ENCODE results near the gene SIRT1. TPM values are rescaled to one million over a fixed set of nuclear protein-coding genes. Genes with fewer than 3 reads are reported as not detected.

The SIRT1 gene
- total RNA-seq, 4 donors from 2014 or later, result 18.7 to 21.5 (median 19.9) TPM

DNA sequence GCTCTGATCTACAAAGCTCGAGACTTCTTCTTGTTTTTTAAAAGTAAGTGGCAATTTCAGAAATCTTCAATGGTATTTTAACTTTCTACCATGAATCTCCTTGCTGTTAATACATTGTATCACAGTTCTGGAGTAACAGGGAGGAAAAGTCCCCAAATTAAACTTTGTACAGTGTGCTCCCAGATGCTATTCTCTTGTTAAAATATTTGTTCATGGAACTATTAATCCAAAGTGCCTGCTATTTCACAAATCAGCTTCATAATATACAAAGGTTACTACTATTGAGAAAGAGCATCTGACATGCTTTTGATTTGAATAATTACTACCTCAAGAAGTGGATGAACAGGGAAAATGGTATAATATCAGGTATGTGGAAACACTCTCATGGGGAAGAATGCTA is 36.6 kb downstream of the SIRT1 start:
- no peak for DNase-seq
- Histone ChIP-seq H3K4me3 (no peak overlapping the region), H3K4me1 (no peaks in the 10 kb centered on the region), H3K9me3 (no peaks in the 10 kb centered on the region), H3K36me3 (peaks cover 0 to 36% of the 10 kb centered on the region in 2 donors), H3K27me3 (no peaks in the 10 kb centered on the region), H3K27ac (no peak overlapping the region)
- in situ Hi-C loops (cut with MboI; ENCODE audit: low sequenced_read_pairs in 4 of 4), result no loop called here
- no peak for ATAC-seq
- TF ChIP-seq POLR2A (IDR thresholded peaks at IDR 0.05), result no peak
- TF ChIP-seq, protein P1, sequence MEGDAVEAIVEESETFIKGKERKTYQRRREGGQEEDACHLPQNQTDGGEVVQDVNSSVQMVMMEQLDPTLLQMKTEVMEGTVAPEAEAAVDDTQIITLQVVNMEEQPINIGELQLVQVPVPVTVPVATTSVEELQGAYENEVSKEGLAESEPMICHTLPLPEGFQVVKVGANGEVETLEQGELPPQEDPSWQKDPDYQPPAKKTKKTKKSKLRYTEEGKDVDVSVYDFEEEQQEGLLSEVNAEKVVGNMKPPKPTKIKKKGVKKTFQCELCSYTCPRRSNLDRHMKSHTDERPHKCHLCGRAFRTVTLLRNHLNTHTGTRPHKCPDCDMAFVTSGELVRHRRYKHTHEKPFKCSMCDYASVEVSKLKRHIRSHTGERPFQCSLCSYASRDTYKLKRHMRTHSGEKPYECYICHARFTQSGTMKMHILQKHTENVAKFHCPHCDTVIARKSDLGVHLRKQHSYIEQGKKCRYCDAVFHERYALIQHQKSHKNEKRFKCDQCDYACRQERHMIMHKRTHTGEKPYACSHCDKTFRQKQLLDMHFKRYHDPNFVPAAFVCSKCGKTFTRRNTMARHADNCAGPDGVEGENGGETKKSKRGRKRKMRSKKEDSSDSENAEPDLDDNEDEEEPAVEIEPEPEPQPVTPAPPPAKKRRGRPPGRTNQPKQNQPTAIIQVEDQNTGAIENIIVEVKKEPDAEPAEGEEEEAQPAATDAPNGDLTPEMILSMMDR (IDR thresholded peaks at IDR 0.05 in 4 of 5, conservative IDR thresholded peaks at IDR 0.05 in 1 of 5), result no peak
- intact Hi-C loops (cut with DNase I; ENCODE audit: low total_unique reads), result no loop called here

DNA sequence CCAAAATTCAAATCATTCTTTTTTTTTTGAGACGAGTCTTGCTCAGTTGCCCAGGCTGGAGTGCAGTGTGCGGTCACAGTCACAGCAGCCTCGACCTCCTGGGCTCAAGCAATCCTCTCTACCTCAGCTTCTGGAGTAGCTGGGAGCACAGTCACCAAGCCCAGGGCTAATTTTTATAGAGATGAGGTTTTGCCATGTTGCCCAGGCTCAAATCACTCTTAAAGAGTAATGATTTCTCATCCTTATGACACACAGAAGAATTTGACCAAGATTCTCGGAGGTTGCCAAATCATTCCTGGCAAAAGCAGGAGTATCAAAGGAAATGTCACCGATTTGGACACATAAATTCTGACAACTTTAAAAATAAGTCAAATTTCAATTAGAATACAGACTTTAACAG is 39.1 kb downstream of the SIRT1 start:
- in situ Hi-C loops (cut with MboI; ENCODE audit: low sequenced_read_pairs in 4 of 4), result no loop called here
- no peak overlapping the region for H3K4me3 ChIP-seq
- no peak for ATAC-seq
- H3K9me3 ChIP-seq, result no peaks in the 10 kb centered on the region
- DNase-seq, result no peak
- H3K27ac ChIP-seq, result no peak overlapping the region
- no peaks in the 10 kb centered on the region for H3K27me3 ChIP-seq
- no peaks in the 10 kb centered on the region for H3K4me1 ChIP-seq
- intact Hi-C loops (cut with DNase I; ENCODE audit: low total_unique reads), result no loop called here
- H3K36me3 ChIP-seq, result peaks cover 0 to 17% of the 10 kb centered on the region in 2 donors
- TF ChIP-seq, protein P1 (IDR thresholded peaks at IDR 0.05 in 4 of 5, conservative IDR thresholded peaks at IDR 0.05 in 1 of 5), result no peak
- no peak for TF ChIP-seq POLR2A (IDR thresholded peaks at IDR 0.05)

DNA sequence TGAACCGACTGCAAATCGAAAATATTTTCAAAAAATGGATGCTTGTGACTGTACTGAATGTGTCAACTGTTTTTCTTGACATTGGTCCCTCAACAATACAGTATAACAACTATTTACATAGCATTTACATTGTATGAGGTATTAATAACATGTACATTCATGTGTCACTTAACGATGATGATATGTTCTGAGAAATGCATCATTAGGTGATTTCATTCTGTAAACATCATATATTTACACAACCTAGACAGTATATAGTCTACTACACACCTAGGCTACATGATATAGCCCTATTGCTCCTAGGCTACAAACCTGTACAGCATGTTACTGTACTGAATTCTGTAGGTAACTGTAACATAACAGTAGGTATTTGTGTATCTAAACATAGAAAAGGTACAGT is 39.7 kb downstream of the SIRT1 start:
- no peaks in the 10 kb centered on the region for H3K9me3 ChIP-seq
- TF ChIP-seq, protein P1 (IDR thresholded peaks at IDR 0.05 in 4 of 5, conservative IDR thresholded peaks at IDR 0.05 in 1 of 5), result no peak
- no peak for TF ChIP-seq POLR2A (IDR thresholded peaks at IDR 0.05)
- H3K36me3 ChIP-seq, result peaks cover 0 to 13% of the 10 kb centered on the region in 2 donors
- in situ Hi-C loops (cut with MboI; ENCODE audit: low sequenced_read_pairs in 4 of 4), result no loop called here
- H3K4me3 ChIP-seq, result no peak overlapping the region
- H3K27me3 ChIP-seq, result no peaks in the 10 kb centered on the region
- H3K4me1 ChIP-seq, result no peaks in the 10 kb centered on the region
- no peak for DNase-seq
- no peak overlapping the region for H3K27ac ChIP-seq
- ATAC-seq, result no peak
- intact Hi-C loops (cut with DNase I; ENCODE audit: low total_unique reads), result no loop called here

DNA sequence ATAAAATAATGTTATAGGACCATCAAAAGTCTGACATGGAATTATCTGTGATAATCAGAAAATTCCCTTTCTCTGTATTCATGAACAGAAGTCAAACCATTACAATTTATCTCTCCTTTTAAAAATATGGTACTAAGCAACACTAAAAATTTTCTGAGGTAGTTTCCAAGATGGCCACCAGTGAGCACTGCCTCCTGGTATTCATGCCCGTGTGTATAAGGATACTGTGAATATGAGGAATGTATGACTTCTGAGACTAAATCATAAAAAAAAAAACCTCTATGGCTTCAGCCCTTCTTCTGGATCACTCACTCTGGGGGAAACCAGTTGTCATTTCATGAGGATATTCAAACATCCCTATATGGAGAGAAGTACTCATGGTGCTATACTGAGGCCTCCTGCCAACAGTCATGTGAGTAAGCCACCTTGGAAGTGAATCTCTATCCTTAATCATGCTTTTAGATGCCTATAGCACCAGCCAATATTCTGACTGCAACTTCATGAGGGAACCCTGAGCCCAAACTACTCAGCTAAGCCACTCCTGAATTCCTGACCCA is 41.1 kb downstream of the SIRT1 start:
- TF ChIP-seq POLR2A (IDR thresholded peaks at IDR 0.05), result no peak
- TF ChIP-seq, protein P1 (IDR thresholded peaks at IDR 0.05 in 4 of 5, conservative IDR thresholded peaks at IDR 0.05 in 1 of 5), result no peak
- intact Hi-C loops (cut with DNase I; ENCODE audit: low total_unique reads) (no loop called here), in situ Hi-C loops (cut with MboI; ENCODE audit: low sequenced_read_pairs in 4 of 4) (no loop called here)
- ATAC-seq, result no peak
- Histone ChIP-seq H3K4me1 (no peaks in the 10 kb centered on the region), H3K9me3 (no peaks in the 10 kb centered on the region), H3K27ac (no peak overlapping the region), H3K4me3 (no peak overlapping the region), H3K27me3 (no peaks in the 10 kb centered on the region), H3K36me3 (peaks cover 0 to 15% of the 10 kb centered on the region in 2 donors)
- DNase-seq, result no peak

DNA sequence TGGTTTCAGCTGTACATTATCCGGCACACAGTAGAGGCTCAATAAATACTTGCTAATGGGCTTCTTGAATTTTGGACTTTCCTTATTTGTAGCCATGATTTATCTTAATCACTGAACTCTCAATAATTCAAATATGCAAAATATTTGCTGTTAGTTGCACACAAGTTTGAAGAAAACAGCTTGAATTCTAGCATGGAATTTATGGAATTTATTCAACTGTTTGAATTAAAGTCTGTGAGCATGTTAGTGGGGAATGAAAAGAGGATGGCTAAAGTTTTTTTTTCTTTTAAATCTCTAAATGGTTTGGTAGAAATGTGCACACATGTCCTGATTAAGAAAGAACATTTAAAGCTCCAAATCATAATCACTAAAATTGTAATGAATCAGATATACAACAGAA is 42.5 kb downstream of the SIRT1 start:
- H3K4me1 ChIP-seq, result no peaks in the 10 kb centered on the region
- no peaks in the 10 kb centered on the region for H3K27me3 ChIP-seq
- DNase-seq (no peak), ATAC-seq (no peak)
- H3K36me3 ChIP-seq, result peaks cover 0 to 27% of the 10 kb centered on the region in 2 donors
- TF ChIP-seq, protein P1 (IDR thresholded peaks at IDR 0.05 in 4 of 5, conservative IDR thresholded peaks at IDR 0.05 in 1 of 5), result no peak
- no peak for TF ChIP-seq POLR2A (IDR thresholded peaks at IDR 0.05)
- no peak overlapping the region for H3K4me3 ChIP-seq
- no peaks in the 10 kb centered on the region for H3K9me3 ChIP-seq
- intact Hi-C loops (cut with DNase I; ENCODE audit: low total_unique reads), result no loop called here
- in situ Hi-C loops (cut with MboI; ENCODE audit: low sequenced_read_pairs in 4 of 4), result no loop called here
- no peak overlapping the region for H3K27ac ChIP-seq

All from gastrocnemius medialis (tissue), 4 donors.